DOHH2 (cell line): ENCODE data around the gene RDH8.

Experiments used
- EZH2phosphoT487 ChIP-seq: fragments of 200-600 bp; sonication (generic); IDR thresholded peaks from 2 replicates; pipeline ENCODE4 v1.6.1; 2017; ENCODE audit warnings: borderline replicate concordance, mild to moderate bottlenecking, antibody characterized with exemption, low read length, moderate library complexity, mixed read lengths
- TF ChIP-seq, protein P1 (sequence below): fragments of 200-600 bp; sonication (generic); IDR thresholded peaks from one replicate; pipeline ENCODE4 v1.5.1; 2014; ENCODE audit warnings: antibody characterized with exemption, mild to moderate bottlenecking, low read depth, low read length; ENCODE audit not compliant: poor library complexity, severe bottlenecking

DNA sequence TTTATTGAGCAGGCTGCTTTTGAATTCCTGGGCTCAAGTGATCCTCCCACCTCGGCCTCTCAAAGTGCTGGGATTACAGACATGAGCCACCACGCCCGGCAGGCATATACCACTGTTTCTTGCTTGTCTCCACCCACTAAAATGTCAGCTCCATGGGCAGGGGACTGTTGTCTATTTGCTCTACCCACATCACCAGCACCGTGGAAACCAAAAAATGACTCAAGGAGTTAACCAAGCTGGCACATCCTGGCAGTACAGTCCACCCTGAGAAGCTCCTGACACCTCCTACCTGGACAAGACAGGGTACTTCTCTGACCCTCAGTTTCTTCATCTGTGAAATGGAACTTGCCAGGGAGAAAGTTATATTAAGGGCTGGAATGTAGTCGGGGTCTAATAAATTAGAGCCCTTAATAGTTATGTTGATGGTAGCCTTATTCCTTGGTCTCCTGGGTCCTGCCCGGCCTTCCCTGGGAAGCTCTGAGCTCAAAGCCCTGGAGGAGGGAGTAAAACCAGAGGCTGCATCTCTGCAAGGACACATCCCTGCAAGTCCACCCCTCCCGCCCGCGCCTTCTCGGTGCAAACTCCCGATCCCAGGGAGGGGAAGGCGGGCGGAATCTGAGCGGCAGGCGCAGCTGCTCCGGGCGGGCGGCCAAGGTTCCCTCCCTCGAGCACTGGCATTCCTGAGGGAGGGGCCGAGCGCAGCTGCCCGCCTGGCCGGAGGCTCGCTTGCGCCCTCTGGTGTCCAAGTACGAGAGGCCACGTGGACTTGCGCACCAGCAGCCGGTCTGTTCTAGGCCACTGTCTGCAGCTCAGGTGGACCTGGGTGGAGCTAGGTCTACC, 14.1 kb downstream of the RDH8 start:
- TF ChIP-seq, protein P1, sequence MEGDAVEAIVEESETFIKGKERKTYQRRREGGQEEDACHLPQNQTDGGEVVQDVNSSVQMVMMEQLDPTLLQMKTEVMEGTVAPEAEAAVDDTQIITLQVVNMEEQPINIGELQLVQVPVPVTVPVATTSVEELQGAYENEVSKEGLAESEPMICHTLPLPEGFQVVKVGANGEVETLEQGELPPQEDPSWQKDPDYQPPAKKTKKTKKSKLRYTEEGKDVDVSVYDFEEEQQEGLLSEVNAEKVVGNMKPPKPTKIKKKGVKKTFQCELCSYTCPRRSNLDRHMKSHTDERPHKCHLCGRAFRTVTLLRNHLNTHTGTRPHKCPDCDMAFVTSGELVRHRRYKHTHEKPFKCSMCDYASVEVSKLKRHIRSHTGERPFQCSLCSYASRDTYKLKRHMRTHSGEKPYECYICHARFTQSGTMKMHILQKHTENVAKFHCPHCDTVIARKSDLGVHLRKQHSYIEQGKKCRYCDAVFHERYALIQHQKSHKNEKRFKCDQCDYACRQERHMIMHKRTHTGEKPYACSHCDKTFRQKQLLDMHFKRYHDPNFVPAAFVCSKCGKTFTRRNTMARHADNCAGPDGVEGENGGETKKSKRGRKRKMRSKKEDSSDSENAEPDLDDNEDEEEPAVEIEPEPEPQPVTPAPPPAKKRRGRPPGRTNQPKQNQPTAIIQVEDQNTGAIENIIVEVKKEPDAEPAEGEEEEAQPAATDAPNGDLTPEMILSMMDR = peak; percentile 94
- no peak for TF ChIP-seq EZH2phosphoT487
